OCI-LY3 (cell line): Measurements from ENCODE around the gene WDR53.

Source experiments
- CTCF ChIP-seq: fragments of 200-600, 300-600 bp; sonication (generic); IDR thresholded peaks from 2 replicates; pipeline ENCODE4 v1.5.1; 2014; ENCODE audit warnings: antibody characterized with exemption, low read length, low read depth
- EZH2phosphoT487 ChIP-seq: fragments of 200-600 bp; shearing (Covaris generic); IDR thresholded peaks from 2 replicates; pipeline ENCODE4 v1.6.1; 2018; ENCODE audit warnings: antibody characterized with exemption, mixed run types, low read depth

- TF ChIP-seq CTCF (no peak), EZH2phosphoT487 (no peak)
Observed at GRCh38 chr3:196590279-196590678, 21.9 kb upstream of the WDR53 start.
